Gastroesophageal sphincter (tissue), 4 donors: Measurements from ENCODE around the gene HTRA3. TPM values are rescaled to one million over a fixed set of nuclear protein-coding genes. Genes with fewer than 3 reads are reported as not detected.

Experiments
- ATAC-seq: fragments of 150-250 bp; one replicate; pipeline ENCODE4 v1.9.1; 2016; ENCODE audit warnings: mild to moderate bottlenecking, moderate library complexity
- H3K27ac ChIP-seq, 4 donors: fragments of 200-600 bp; sonication (generic) in 3 of 4; 1 replicate in 3 of 4; 2 replicates in 1 of 4; pipeline ENCODE4 v1.5.1; 2016 to 2019
- H3K27me3 ChIP-seq: fragments of 200-600 bp; sonication (generic); one replicate; pipeline ENCODE4 v1.5.1; 2019
- H3K36me3 ChIP-seq, 2 donors: fragments of 200-600 bp; sonication (generic); one replicate each; pipeline ENCODE4 v1.5.1; 2019; ENCODE audit warnings: control low read depth in 1 of 2
- H3K4me1 ChIP-seq, 3 donors: fragments of 200-600 bp; sonication (generic); 1 replicate in 2 of 3; 2 replicates in 1 of 3; pipeline ENCODE4 v1.5.1; 2016 to 2019; ENCODE audit warnings: control low read depth in 2 of 3
- H3K4me3 ChIP-seq, 2 donors: fragments of 200-600 bp; sonication (generic); one replicate each; pipeline ENCODE4 v1.5.1; 2019; ENCODE audit warnings: mild to moderate bottlenecking in 1 of 2, moderate library complexity in 1 of 2
- H3K9me3 ChIP-seq, 3 donors: fragments of 200-600 bp; sonication (generic); one replicate each; pipeline ENCODE4 v1.5.1; 2017 to 2019; ENCODE audit warnings: control low read depth in 2 of 3
- EP300 ChIP-seq: sonication (generic); formaldehyde crosslinking; IDR thresholded peaks from one replicate; pipeline ENCODE4 v1.6.1; 2017; ENCODE audit warnings: antibody characterized with exemption, mild to moderate bottlenecking
- POLR2A ChIP-seq, 2 donors: fragments of 450-650 bp; IDR thresholded peaks; one replicate each; pipeline ENCODE4 v1.6.1; 2017; ENCODE audit warnings: antibody characterized with exemption in 2 of 2, mild to moderate bottlenecking in 2 of 2, moderate library complexity in 1 of 2
- POLR2AphosphoS5 ChIP-seq: sonication (generic); formaldehyde crosslinking; IDR thresholded peaks from one replicate; pipeline ENCODE4 v1.6.1; 2017; ENCODE audit warnings: antibody characterized with exemption
- WGBS, 2 donors: methylation state at CpG; one replicate each; pipeline ENCODE4 v1.1.5; 2018; ENCODE audit warnings: low coverage in 1 of 2; 5-methylcytosine and 5-hydroxymethylcytosine counted together
- total RNA-seq, 4 donors: library from RNA; depleted of rRNA; stranded (reverse); fragments of >200 nt; gene quantifications; one replicate each; pipeline ENCODE4 v1.1.0, GENCODE V29; 2016
- TF ChIP-seq, protein P1 (sequence below), 4 experiments: fragments of 200-600 bp in 2 of 4; fragments of 450-650 bp in 2 of 4; sonication (generic) in 1 of 4; IDR thresholded peaks; one replicate each; pipeline ENCODE4 v1.5.1; 2017 to 2019; ENCODE audit warnings: antibody characterized with exemption in 4 of 4, mild to moderate bottlenecking in 2 of 4, moderate library complexity in 2 of 4

HTRA3 gene
- total RNA-seq, 4 donors from 2014 or later = 30.2 to 80.5 (median 59.9) TPM

DNA sequence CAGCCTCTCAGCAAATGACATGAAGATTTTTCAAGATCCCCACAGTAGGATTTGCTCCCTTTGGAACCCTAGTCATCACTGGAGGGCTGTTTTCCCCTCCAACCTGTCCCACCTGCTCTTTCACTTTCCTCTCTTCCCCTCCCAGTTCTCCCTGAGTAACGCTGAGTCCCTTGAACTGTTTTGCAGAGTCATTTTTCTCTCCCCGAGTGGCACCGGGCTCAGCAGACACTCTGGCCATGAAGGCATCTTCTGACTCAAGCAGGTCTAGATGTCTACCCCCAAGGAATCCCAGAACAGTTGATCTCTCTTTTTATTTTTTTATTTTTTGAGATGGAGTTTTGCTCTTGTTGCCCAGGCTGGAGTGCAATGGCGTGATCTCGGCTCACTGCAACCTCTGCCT is 52.2 kb downstream of the HTRA3 start:
- no peak overlapping the region for H3K4me3 ChIP-seq
- whole genome bisulfite sequencing, 2 donors = 0 to 97% methylated on average over 1 to 5 of the region's 5 CpGs
- peaks cover 0 to 23% (median 0%) of the 10 kb centered on the region in 3 donors for H3K9me3 ChIP-seq
- TF ChIP-seq, protein P1, sequence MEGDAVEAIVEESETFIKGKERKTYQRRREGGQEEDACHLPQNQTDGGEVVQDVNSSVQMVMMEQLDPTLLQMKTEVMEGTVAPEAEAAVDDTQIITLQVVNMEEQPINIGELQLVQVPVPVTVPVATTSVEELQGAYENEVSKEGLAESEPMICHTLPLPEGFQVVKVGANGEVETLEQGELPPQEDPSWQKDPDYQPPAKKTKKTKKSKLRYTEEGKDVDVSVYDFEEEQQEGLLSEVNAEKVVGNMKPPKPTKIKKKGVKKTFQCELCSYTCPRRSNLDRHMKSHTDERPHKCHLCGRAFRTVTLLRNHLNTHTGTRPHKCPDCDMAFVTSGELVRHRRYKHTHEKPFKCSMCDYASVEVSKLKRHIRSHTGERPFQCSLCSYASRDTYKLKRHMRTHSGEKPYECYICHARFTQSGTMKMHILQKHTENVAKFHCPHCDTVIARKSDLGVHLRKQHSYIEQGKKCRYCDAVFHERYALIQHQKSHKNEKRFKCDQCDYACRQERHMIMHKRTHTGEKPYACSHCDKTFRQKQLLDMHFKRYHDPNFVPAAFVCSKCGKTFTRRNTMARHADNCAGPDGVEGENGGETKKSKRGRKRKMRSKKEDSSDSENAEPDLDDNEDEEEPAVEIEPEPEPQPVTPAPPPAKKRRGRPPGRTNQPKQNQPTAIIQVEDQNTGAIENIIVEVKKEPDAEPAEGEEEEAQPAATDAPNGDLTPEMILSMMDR (IDR thresholded peaks at IDR 0.05) = no peak
- TF ChIP-seq POLR2A (IDR thresholded peaks at IDR 0.05) (no peak), EP300 (no peak)
- H3K27ac ChIP-seq = no peak overlapping the region
- H3K4me1 ChIP-seq = peaks cover 7 to 36% (median 15%) of the 10 kb centered on the region in 3 donors
- no peak for ATAC-seq
- H3K36me3 ChIP-seq = no peaks in the 10 kb centered on the region
- H3K27me3 ChIP-seq = no peaks in the 10 kb centered on the region

DNA sequence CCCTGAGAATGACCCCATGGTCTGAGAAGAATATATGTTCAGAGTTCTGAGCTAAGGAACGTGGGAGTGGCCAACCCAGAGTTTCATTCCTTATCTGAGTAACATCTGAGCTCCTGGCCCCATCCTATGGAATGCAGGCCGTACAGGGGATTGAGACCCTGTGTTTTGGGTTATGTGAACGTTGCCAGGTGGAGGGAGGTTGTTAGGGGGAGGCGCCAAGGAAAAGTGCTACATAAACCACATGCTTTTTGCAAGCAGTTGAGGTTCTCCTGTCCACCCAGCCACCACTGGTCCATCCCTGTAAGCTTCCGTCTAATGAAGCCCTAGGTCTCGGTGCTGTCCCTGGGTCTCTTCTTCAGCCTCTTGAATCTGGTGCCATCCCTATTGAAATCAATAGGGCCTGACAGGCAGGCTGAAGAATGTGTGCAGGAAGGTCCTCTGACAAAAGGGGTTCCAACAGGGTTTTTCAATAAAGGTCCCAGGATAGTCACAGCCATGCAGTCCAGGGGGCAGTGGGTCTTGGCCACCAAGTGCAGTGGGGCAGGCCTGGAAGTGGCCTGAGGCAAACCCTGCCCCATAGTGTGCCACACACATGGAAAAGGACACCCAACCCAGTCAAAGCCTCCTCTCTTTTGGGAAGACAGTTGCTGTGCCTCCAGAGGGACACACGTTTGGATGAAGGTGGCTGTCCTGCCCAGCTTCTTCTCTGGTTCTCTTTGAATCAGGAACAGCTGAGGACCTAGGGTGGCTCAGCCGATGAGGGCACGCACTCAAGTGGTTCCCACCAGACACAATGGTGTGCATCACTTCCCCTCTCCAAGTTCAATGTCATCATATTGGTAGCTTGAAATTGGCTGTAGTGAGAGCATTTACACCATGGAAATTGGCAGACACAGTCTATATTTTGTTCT is 53.5 kb downstream of the HTRA3 start:
- Histone ChIP-seq H3K4me3 (no peak overlapping the region), H3K36me3 (no peaks in the 10 kb centered on the region), H3K9me3 (peaks cover 0 to 27% (median 0%) of the 10 kb centered on the region in 3 donors), H3K4me1 (peaks cover 7 to 34% (median 15%) of the 10 kb centered on the region in 3 donors), H3K27ac (no peak overlapping the region), H3K27me3 (no peaks in the 10 kb centered on the region)
- no peak for ATAC-seq
- no peak for TF ChIP-seq POLR2A (IDR thresholded peaks at IDR 0.05)
- TF ChIP-seq EP300 = no peak
- TF ChIP-seq POLR2AphosphoS5 = no peak
- TF ChIP-seq, protein P1 (IDR thresholded peaks at IDR 0.05) = no peak
- WGBS, 2 donors = 0 to 79% methylated on average over 1 to 7 of the region's 9 CpGs

DNA sequence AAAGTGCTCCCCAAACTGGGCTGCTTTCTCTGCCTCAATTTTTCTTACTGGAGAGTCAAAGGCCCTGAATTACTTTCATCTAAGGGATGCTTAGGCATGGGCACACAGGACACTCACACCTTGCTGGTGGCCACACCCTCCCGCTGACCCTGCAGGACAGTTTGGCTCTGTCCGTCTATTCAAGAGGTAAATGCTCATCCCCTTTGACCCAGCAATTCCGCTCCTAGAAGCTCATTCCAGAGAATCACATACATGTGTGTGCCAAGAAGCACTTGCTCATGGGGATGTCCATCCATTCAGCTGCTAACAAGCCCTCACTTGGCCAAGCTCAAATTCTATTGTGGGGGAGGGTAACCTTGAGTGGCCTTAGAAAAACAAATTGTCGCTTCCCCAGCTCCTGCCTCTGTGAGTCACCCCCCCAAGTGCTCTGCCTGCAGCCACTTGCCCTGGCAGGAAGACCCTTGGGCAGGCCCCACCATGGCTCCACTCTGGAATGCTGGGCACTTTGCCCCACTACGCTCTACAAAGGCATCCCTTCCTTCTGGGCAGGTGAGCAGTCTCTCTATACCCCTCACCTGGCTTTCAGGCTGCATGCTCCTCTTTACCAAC is 54.5 kb downstream of the HTRA3 start:
- ATAC-seq = no peak
- H3K27ac ChIP-seq = no peak overlapping the region
- TF ChIP-seq POLR2AphosphoS5 = no peak
- TF ChIP-seq, protein P1 (IDR thresholded peaks at IDR 0.05) = no peak
- no peak overlapping the region for H3K4me3 ChIP-seq
- H3K27me3 ChIP-seq = no peaks in the 10 kb centered on the region
- peaks cover 0 to 27% (median 0%) of the 10 kb centered on the region in 3 donors for H3K9me3 ChIP-seq
- H3K36me3 ChIP-seq = no peaks in the 10 kb centered on the region
- WGBS, 2 donors = 82% methylated on average over 4 of the region's 5 CpGs; no CpG with 5 or more reads in 1 of the 2 donors
- peaks cover 7 to 29% (median 15%) of the 10 kb centered on the region in 3 donors for H3K4me1 ChIP-seq

DNA sequence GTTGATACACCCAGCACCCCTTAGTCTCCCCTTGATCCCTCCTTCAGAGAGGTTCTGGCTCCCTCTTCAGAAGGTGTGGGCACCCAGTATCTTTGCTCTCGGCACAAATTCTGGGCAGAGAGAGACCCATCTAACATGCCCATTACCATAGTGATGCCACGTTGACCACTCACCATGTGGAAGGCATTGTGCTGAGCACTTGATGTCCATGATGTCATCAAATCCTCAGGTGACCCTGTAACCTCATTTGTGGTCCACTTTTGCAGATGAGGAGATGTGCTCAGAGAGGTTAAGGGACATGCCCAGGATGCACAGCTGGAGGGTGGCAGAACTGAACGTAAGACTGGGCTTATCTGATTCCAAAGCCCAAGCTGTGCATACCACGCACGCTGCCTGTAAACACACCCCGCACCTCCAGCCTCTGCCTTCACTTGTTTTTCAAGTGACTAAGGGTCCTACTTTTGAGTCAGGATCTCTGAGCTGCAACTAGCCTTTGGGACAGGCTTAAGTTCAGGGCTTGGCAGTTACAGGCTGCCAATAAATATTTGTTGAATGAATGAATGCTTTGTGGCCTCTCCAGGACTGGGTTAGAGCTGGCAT is 55.2 kb downstream of the HTRA3 start:
- Histone ChIP-seq H3K27me3 (no peaks in the 10 kb centered on the region), H3K4me1 (peaks cover 7 to 22% (median 9%) of the 10 kb centered on the region in 3 donors), H3K36me3 (no peaks in the 10 kb centered on the region), H3K9me3 (peaks cover 0 to 27% (median 0%) of the 10 kb centered on the region in 3 donors), H3K27ac (no peak overlapping the region), H3K4me3 (no peak overlapping the region)
- no peak for TF ChIP-seq POLR2AphosphoS5
- TF ChIP-seq, protein P1 (IDR thresholded peaks at IDR 0.05) = no peak
- WGBS, 2 donors = 62% methylated on average over 4 of the region's 6 CpGs; no CpG with 5 or more reads in 1 of the 2 donors
- ATAC-seq = no peak
